OCI-LY3 (cell line): Measurements from ENCODE around the gene RANBP10.

Experiments used
- H2AFZ ChIP-seq: fragments of 200-600, 300-600 bp; shearing (Covaris generic); 2 replicates; pipeline ENCODE4 v1.6.0; 2014; ENCODE audit warnings: antibody characterized with exemption, low read depth, low read length
- H3K27ac ChIP-seq: fragments of 200-600, 300-600 bp; sonication (generic); 2 replicates; pipeline ENCODE4 v1.5.1; 2014; ENCODE audit warnings: mild to moderate bottlenecking, low read length, moderate library complexity, mixed read lengths
- H3K27me3 ChIP-seq: fragments of 200-600, 300-600 bp; sonication (generic); 2 replicates; pipeline ENCODE4 v1.6.1; 2014; ENCODE audit warnings: low read depth, low read length, mixed read lengths
- H3K36me3 ChIP-seq: fragments of 200-600, 300-600 bp; sonication (generic); replicated peaks from 2 replicates; pipeline ENCODE3; 2014; ENCODE audit warnings: low read depth, low read length, mixed read lengths
- H3K4me1 ChIP-seq: fragments of 300-600, 200-600 bp; sonication (generic); 2 replicates; pipeline ENCODE4 v1.6.1; 2014; ENCODE audit warnings: low read length, mixed read lengths
- H3K4me2 ChIP-seq: fragments of 200-600, 300-600 bp; sonication (generic); 2 replicates; pipeline ENCODE4 v1.6.1; 2014; ENCODE audit warnings: low read length, mixed read lengths
- H3K4me3 ChIP-seq: fragments of 300-600, 200-600 bp; sonication (generic); 2 replicates; pipeline ENCODE4 v1.5.1; 2014; ENCODE audit warnings: antibody characterized with exemption, mild to moderate bottlenecking, low read length, moderate library complexity
- H3K79me2 ChIP-seq: fragments of 300-600, 200-600 bp; shearing (Covaris generic); 2 replicates; pipeline ENCODE4 v1.6.1; 2014; ENCODE audit warnings: mild to moderate bottlenecking, low read length, mixed read lengths
- H3K9ac ChIP-seq: fragments of 300-600, 200-600 bp; shearing (Covaris generic); 2 replicates; pipeline ENCODE4 v1.6.0; 2014; ENCODE audit warnings: mild to moderate bottlenecking, low read length, moderate library complexity
- H3K9me3 ChIP-seq: fragments of 200-600, 300-600 bp; shearing (Covaris generic); 2 replicates; pipeline ENCODE4 v1.6.1; 2014; ENCODE audit warnings: low read length, mixed read lengths; ENCODE audit not compliant: insufficient read depth
- H4K20me1 ChIP-seq: fragments of 200-600, 300-600 bp; sonication (generic); 2 replicates; pipeline ENCODE4 v1.6.1; 2016; ENCODE audit warnings: low read length, mixed read lengths; ENCODE audit not compliant: insufficient read depth
- EZH2phosphoT487 ChIP-seq: fragments of 200-600 bp; shearing (Covaris generic); IDR thresholded peaks from 2 replicates; pipeline ENCODE4 v1.6.1; 2018; ENCODE audit warnings: antibody characterized with exemption, mixed run types, low read depth
- TF ChIP-seq, protein P1 (sequence below): fragments of 200-600, 300-600 bp; sonication (generic); IDR thresholded peaks from 2 replicates; pipeline ENCODE4 v1.5.1; 2014; ENCODE audit warnings: antibody characterized with exemption, low read length, low read depth

RANBP10 gene

DNA sequence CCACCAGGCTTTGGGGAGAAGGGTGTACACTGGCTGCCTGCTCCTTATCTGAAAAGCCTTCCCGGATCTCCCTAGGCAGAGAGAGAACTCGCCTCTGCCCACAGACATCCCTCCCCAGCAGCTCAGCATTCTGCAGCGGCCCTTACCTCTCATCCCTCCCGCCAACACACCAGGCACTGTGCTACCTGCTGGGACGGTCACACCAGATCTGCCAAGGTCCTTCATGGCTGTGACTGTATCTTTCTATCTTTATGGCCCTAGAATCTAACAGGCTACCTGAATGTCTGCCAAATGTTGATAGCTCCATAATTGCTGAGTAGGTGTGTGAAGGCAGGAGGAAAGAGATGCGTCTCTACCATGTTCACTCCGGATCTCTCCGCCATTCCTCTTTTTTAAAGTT lies 8.2 kb upstream of the RANBP10 start:
- Histone ChIP-seq H3K36me3 (no peaks in the 10 kb centered on the region), H2AFZ (no peak overlapping the region), H4K20me1 (no peaks in the 10 kb centered on the region), H3K4me1 (peaks cover 4% of the 10 kb centered on the region), H3K27me3 (no peaks in the 10 kb centered on the region), H3K27ac (no peak overlapping the region), H3K4me2 (no peak overlapping the region), H3K9ac (no peak overlapping the region), H3K4me3 (no peak overlapping the region), H3K79me2 (no peaks in the 10 kb centered on the region), H3K9me3 (no peaks in the 10 kb centered on the region)
- TF ChIP-seq EZH2phosphoT487, result no peak
- TF ChIP-seq, protein P1, sequence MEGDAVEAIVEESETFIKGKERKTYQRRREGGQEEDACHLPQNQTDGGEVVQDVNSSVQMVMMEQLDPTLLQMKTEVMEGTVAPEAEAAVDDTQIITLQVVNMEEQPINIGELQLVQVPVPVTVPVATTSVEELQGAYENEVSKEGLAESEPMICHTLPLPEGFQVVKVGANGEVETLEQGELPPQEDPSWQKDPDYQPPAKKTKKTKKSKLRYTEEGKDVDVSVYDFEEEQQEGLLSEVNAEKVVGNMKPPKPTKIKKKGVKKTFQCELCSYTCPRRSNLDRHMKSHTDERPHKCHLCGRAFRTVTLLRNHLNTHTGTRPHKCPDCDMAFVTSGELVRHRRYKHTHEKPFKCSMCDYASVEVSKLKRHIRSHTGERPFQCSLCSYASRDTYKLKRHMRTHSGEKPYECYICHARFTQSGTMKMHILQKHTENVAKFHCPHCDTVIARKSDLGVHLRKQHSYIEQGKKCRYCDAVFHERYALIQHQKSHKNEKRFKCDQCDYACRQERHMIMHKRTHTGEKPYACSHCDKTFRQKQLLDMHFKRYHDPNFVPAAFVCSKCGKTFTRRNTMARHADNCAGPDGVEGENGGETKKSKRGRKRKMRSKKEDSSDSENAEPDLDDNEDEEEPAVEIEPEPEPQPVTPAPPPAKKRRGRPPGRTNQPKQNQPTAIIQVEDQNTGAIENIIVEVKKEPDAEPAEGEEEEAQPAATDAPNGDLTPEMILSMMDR, result no peak

GRCh38 chr16:67811899-67812298 lies 5.5 kb upstream of the RANBP10 start:
- Histone ChIP-seq H2AFZ (no peak overlapping the region), H3K9ac (no peak overlapping the region), H4K20me1 (no peaks in the 10 kb centered on the region), H3K9me3 (no peaks in the 10 kb centered on the region), H3K4me1 (peaks cover 4% of the 10 kb centered on the region), H3K36me3 (no peaks in the 10 kb centered on the region), H3K27me3 (no peaks in the 10 kb centered on the region), H3K79me2 (no peaks in the 10 kb centered on the region), H3K4me3 (no peak overlapping the region), H3K27ac (no peak overlapping the region), H3K4me2 (no peak overlapping the region)
- no peak for TF ChIP-seq EZH2phosphoT487
- TF ChIP-seq, protein P1, result no peak

DNA sequence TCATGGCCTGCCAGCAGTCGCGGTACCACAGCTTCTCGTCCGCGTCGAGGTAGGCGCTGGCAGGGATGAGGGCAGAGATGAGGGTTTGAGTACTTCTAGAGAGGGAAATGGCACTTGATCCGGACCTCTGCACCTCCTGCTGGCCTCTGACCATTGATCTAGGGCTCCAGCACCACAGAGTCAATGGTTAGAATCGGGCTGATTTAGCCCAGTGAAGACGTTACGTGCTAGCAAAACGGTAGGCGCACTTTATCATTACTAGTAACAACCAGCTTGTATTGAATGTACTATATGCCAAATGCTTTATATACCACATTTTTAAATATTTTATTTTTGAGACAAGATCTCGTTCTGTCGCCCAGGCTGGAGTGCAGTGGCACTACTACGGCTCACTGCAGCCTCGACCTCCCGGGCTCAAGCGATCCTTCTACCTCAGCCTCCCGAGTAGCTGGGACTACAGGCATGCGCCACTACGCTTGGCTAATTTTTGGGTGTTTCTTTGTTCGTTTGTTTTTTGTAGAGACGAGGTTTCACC lies 855 bp upstream of the RANBP10 start:
- peaks cover 33% of the 10 kb centered on the region for H3K79me2 ChIP-seq
- peaks cover 30% of the 10 kb centered on the region for H3K4me1 ChIP-seq
- H3K4me3 ChIP-seq, result peak overlapping the region; percentile 90
- H3K36me3 ChIP-seq, result peaks cover 13% of the 10 kb centered on the region
- peak overlapping the region; percentile 80 for H3K4me2 ChIP-seq
- peak overlapping the region; percentile 90; the same call in 1 of the 2 replicates for H2AFZ ChIP-seq
- H3K27me3 ChIP-seq, result no peaks in the 10 kb centered on the region
- no peak overlapping the region for H3K27ac ChIP-seq
- TF ChIP-seq, protein P1, result peak; percentile 13; the same call in 1 of the 2 replicates
- no peak for TF ChIP-seq EZH2phosphoT487
- no peaks in the 10 kb centered on the region for H4K20me1 ChIP-seq
- no peaks in the 10 kb centered on the region for H3K9me3 ChIP-seq
- H3K9ac ChIP-seq, result peak overlapping the region; percentile 65

GRCh38 chr16:67805718-67806427 lies 487 bp downstream of the RANBP10 start:
- Histone ChIP-seq H3K4me1 (peaks cover 39% of the 10 kb centered on the region), H2AFZ (peak overlapping the region; percentile 78), H3K36me3 (peaks cover 20% of the 10 kb centered on the region), H3K27ac (peak overlapping the region; percentile 45), H4K20me1 (peaks cover 11% of the 10 kb centered on the region; the same call in 1 of the 2 replicates), H3K9ac (peak overlapping the region; percentile 95), H3K79me2 (peaks cover 46% of the 10 kb centered on the region), H3K27me3 (no peaks in the 10 kb centered on the region), H3K9me3 (no peaks in the 10 kb centered on the region), H3K4me2 (peak overlapping the region; percentile 89), H3K4me3 (peak overlapping the region; percentile 90)
- TF ChIP-seq, protein P1, result no peak
- TF ChIP-seq EZH2phosphoT487, result no peak
